ENCODE results near the gene RAPGEF3. TPM values are rescaled to one million over a fixed set of nuclear protein-coding genes. Genes with fewer than 3 reads are reported as not detected.

RAPGEF3 gene
- total and polyA plus RNA-seq, 3 donors from 2014 or later: 13.9 to 30.2 (median 24.6) TPM

DNA sequence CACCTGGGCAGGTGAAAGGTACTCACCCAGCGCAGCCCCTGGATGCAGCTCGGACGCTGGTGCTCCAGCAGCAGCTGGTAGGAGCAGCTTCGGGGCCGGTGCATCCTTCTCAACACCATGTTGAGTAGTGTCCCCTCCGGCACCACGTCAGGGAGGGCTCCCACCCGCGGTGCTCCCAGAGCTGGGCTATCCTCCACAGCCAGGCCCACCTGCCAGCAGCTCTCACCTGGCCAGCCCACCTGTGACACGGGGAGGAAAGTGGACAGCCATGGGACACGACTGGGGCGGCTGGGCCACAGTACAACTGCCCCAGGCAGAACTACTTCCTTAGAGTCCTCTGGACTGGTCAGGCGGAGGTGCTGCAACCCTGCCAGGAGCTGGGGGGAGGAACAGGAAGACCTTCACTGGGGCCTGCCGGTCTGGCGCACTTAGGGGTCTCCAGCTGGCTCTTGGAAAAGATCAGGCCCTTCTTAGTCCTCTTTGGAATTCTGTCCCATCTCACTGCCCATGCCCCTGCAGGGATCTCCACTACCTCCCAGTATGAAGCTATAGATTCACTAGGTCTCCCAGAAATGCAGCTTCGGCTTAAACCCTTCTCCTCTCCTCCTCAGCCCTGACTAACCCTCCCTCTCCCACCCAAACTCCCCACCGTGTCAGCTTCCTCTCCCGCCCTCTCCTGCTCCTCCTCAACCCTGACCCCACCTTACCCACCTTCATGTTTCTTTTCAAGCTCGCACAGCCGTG lies 668 bp downstream of the RAPGEF3 start:
- no peaks in the 10 kb centered on the region for H3K9me3 ChIP-seq
- H3K4me3 ChIP-seq: peak overlapping the region; percentile 56 to 70
- TF ChIP-seq, protein P1, sequence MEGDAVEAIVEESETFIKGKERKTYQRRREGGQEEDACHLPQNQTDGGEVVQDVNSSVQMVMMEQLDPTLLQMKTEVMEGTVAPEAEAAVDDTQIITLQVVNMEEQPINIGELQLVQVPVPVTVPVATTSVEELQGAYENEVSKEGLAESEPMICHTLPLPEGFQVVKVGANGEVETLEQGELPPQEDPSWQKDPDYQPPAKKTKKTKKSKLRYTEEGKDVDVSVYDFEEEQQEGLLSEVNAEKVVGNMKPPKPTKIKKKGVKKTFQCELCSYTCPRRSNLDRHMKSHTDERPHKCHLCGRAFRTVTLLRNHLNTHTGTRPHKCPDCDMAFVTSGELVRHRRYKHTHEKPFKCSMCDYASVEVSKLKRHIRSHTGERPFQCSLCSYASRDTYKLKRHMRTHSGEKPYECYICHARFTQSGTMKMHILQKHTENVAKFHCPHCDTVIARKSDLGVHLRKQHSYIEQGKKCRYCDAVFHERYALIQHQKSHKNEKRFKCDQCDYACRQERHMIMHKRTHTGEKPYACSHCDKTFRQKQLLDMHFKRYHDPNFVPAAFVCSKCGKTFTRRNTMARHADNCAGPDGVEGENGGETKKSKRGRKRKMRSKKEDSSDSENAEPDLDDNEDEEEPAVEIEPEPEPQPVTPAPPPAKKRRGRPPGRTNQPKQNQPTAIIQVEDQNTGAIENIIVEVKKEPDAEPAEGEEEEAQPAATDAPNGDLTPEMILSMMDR (IDR thresholded peaks at IDR 0.05): no peak
- TF ChIP-seq POLR2A (IDR thresholded peaks at IDR 0.05): no peak
- WGBS, 2 donors: 4 to 27% methylated on average over 5 to 20 of the region's 20 CpGs
- DNase-seq: no peak
- H3K27ac ChIP-seq: peak overlapping the region; percentile 53 to 71
- intact Hi-C loops (cut with DNase I; ENCODE audit: low total_unique reads): no loop called here
- H3K4me1 ChIP-seq: peaks cover 44% of the 10 kb centered on the region
- no peaks in the 10 kb centered on the region for H3K36me3 ChIP-seq (ENCODE audit: low read depth, missing control alignments)
- H3K27me3 ChIP-seq: no peaks in the 10 kb centered on the region

GRCh38 chr12:47757364-47757839 lies 1.3 kb downstream of the RAPGEF3 start:
- peaks cover 43% of the 10 kb centered on the region for H3K4me1 ChIP-seq
- no peaks in the 10 kb centered on the region for H3K36me3 ChIP-seq (ENCODE audit: low read depth, missing control alignments)
- 44 to 62% methylated on average over 7 of the region's 7 CpGs for WGBS, 2 donors
- peak overlapping the region; percentile 56 to 70 for H3K4me3 ChIP-seq
- peak overlapping the region; percentile 24 to 71 for H3K27ac ChIP-seq
- DNase-seq: no peak
- no peak for TF ChIP-seq POLR2A (IDR thresholded peaks at IDR 0.05)
- TF ChIP-seq, protein P1 (IDR thresholded peaks at IDR 0.05): no peak
- intact Hi-C loops (cut with DNase I; ENCODE audit: low total_unique reads): no loop called here
- no peaks in the 10 kb centered on the region for H3K9me3 ChIP-seq
- H3K27me3 ChIP-seq: no peaks in the 10 kb centered on the region

DNA sequence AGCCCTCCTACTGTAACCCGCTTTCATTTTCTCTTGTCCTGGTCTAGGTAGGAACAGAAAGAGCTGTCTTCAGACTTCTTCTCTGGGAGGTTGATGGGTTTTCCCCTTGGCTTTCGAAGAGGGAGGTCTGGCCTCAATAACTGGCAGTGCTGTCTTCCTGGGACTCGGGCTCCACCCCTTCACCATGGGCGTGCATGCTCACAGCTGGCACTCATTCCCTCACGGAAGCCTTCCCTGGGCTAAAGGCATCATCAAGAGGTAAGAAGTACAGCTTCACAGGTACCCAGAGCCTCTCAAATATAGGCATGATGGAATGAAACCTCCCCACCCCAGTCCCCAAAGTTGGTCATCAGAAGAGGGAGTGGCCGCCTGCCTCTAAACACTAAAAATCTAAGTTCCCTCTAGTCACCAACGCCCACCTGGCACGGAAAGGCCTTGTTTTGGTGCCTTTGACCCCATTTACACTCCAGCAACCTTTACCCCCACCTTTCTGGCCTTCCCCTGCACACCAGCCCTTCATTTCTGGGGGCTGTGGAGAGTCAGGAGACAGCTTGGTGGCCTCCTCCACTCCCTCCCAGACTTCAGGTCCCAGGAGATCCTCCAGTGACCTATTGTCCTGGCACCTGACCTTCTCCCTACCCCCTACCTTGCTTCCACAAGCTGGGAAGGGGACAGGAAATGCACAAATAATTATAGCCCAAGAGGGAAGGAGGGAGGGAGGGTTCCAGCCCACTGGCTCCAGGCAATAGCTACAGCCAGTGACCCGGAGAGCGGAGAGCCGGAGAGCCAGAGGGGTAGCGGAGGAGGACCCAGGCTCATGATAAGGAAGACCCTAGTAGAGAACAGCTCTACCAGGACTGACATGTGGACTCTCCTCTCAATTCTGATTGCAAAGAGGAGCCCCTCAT lies 2.8 kb downstream of the RAPGEF3 start:
- DNase-seq: no peak
- Histone ChIP-seq H3K27me3 (no peaks in the 10 kb centered on the region), H3K4me1 (peaks cover 43% of the 10 kb centered on the region), H3K36me3 (ENCODE audit: low read depth, missing control alignments) (no peaks in the 10 kb centered on the region), H3K9me3 (no peaks in the 10 kb centered on the region), H3K27ac (peak overlapping the region in 1 of 2 donors; percentile 71), H3K4me3 (no peak overlapping the region)
- TF ChIP-seq, protein P1 (IDR thresholded peaks at IDR 0.05): no peak
- no peak for TF ChIP-seq POLR2A (IDR thresholded peaks at IDR 0.05)
- intact Hi-C loops (cut with DNase I; ENCODE audit: low total_unique reads): no loop called here
- 61 to 78% methylated on average over 12 of the region's 12 CpGs for whole genome bisulfite sequencing, 2 donors

GRCh38 chr12:47754881-47755280 lies 3.8 kb downstream of the RAPGEF3 start:
- DNase-seq: no peak
- H3K9me3 ChIP-seq: no peaks in the 10 kb centered on the region
- no peak overlapping the region for H3K4me3 ChIP-seq
- TF ChIP-seq, protein P1 (IDR thresholded peaks at IDR 0.05): no peak
- no peak for TF ChIP-seq POLR2A (IDR thresholded peaks at IDR 0.05)
- 80 to 91% methylated on average over 3 of the region's 3 CpGs for WGBS, 2 donors
- no peaks in the 10 kb centered on the region for H3K27me3 ChIP-seq
- intact Hi-C loops (cut with DNase I; ENCODE audit: low total_unique reads): no loop called here
- no peaks in the 10 kb centered on the region for H3K36me3 ChIP-seq (ENCODE audit: low read depth, missing control alignments)
- peaks cover 47% of the 10 kb centered on the region for H3K4me1 ChIP-seq
- no peak overlapping the region for H3K27ac ChIP-seq
